ENCODE results near the gene FOXF1. TPM values are rescaled to one million over a fixed set of nuclear protein-coding genes. Genes with fewer than 3 reads are reported as not detected.

Gene FOXF1
- total RNA-seq, 1 experiment from 2014 or later, result 0.10 TPM

- no peak for TF ChIP-seq TCF7L2 (IDR thresholded peaks at IDR 0.05; ENCODE audit: low read depth, low read length)
- no peak for TF ChIP-seq CTCF (IDR thresholded peaks at IDR 0.05)
- no peak for TF ChIP-seq SIN3A (IDR thresholded peaks at IDR 0.05; ENCODE audit: borderline replicate concordance, insufficient read depth, low read depth, low read length)
- TF ChIP-seq REST (IDR thresholded peaks at IDR 0.05; ENCODE audit: insufficient read depth in 1 of 2, low read depth in 2 of 2, low read length in 1 of 2), result no peak
- no peak for TF ChIP-seq POLR2AphosphoS5 (IDR thresholded peaks at IDR 0.05; ENCODE audit: low read depth, low read length)
- ATAC-seq (no peak), DNase-seq (ENCODE audit: low read depth, low spot score) (no peak)
- H3K9me3 ChIP-seq (ENCODE audit: control insufficient read depth, insufficient read depth, low read depth, low read length), result no peaks in the 10 kb centered on the region
- POLR2A ChIA-PET, result no interaction called here
- BruUV-seq (replicated peaks), result no TSS peak
- no peak overlapping the region for H3K27ac ChIP-seq (ENCODE audit: low read length)
- peaks cover 4% of the 10 kb centered on the region; the same call in 1 of the 2 replicates for H3K36me3 ChIP-seq (ENCODE audit: control insufficient read depth, insufficient read depth, low read length)
- peaks cover 9% of the 10 kb centered on the region for H3K27me3 ChIP-seq (ENCODE audit: control insufficient read depth, insufficient read depth, low read length)
- H3K4me1 ChIP-seq (ENCODE audit: control insufficient read depth, insufficient read depth, low read length), result no peaks in the 10 kb centered on the region
- intact Hi-C loops (cut with micrococcal nuclease; ENCODE audit: unreplicated experiment) (no loop called here), in situ Hi-C loops (cut with HindIII; ENCODE audit: low pct_unique_long_range_greater_than_20kb, low sequenced_read_pairs) (no loop called here)
- CTCF ChIA-PET, result no interaction called here
- H3K4me3 ChIP-seq (ENCODE audit: low read depth in 2 of 2, low read length in 2 of 2), result no peak overlapping the region
Observed at GRCh38 chr16:86511317-86512161, 1.2 kb downstream of the FOXF1 start.

- TF ChIP-seq CTCF (IDR thresholded peaks at IDR 0.05), result no peak
- ATAC-seq (no peak), DNase-seq (ENCODE audit: low read depth, low spot score) (no peak)
- Histone ChIP-seq H3K4me3 (ENCODE audit: low read depth in 2 of 2, low read length in 2 of 2) (no peak overlapping the region), H3K27ac (ENCODE audit: low read length) (no peak overlapping the region), H3K36me3 (ENCODE audit: control insufficient read depth, insufficient read depth, low read length) (peaks cover 4% of the 10 kb centered on the region; the same call in 1 of the 2 replicates), H3K9me3 (ENCODE audit: control insufficient read depth, insufficient read depth, low read depth, low read length) (no peaks in the 10 kb centered on the region), H3K4me1 (ENCODE audit: control insufficient read depth, insufficient read depth, low read length) (no peaks in the 10 kb centered on the region), H3K27me3 (ENCODE audit: control insufficient read depth, insufficient read depth, low read length) (peaks cover 4% of the 10 kb centered on the region; the same call in 1 of the 2 replicates)
- in situ Hi-C loops (cut with HindIII; ENCODE audit: low pct_unique_long_range_greater_than_20kb, low sequenced_read_pairs) (no loop called here), intact Hi-C loops (cut with micrococcal nuclease; ENCODE audit: unreplicated experiment) (no loop called here)
- ChIA-PET POLR2A (no interaction called here), CTCF (no interaction called here)
- no TSS peak for BruUV-seq (replicated peaks)
Observed at GRCh38 chr16:86512301-86512859, 2.1 kb downstream of the FOXF1 start.

Measured in Panc1 (cell line).